HG02759 (cell line): Measurements from ENCODE around the gene GNB3.

Experiments used
- ATAC-seq: cut with Tn5 transposase; IDR thresholded peaks from one replicate; pipeline ENCODE4 v1.9.1; 2021; ENCODE audit warnings: mild to moderate bottlenecking, moderate library complexity; ENCODE audit not compliant: unreplicated experiment

GNB3 gene

GRCh38 chr12:6823182-6824084 lies 17.3 kb upstream of the GNB3 start:
- no peak for ATAC-seq

GRCh38 chr12:6824085-6824775 lies 16.5 kb upstream of the GNB3 start:
- no peak for ATAC-seq

- ATAC-seq: no peak
Observed at GRCh38 chr12:6824901-6825381, 15.8 kb upstream of the GNB3 start.

- peak; percentile 42 for ATAC-seq
Observed at GRCh38 chr12:6825398-6826124, 15.2 kb upstream of the GNB3 start.

GRCh38 chr12:6826125-6826733 lies 14.5 kb upstream of the GNB3 start:
- ATAC-seq: no peak

- ATAC-seq: no peak
Observed at GRCh38 chr12:6826734-6827436, 13.8 kb upstream of the GNB3 start.

- no peak for ATAC-seq
Observed at GRCh38 chr12:6827437-6827911, 13.3 kb upstream of the GNB3 start.

GRCh38 chr12:6827982-6828780 lies 12.5 kb upstream of the GNB3 start, which contains the start of gene P3H3:
TSS of gene P3H3 (plus strand) at chr12:6828407. CDS start at chr12:6828441, 34 bp downstream.
- ATAC-seq: peak; percentile 44

GRCh38 chr12:6828781-6829535 lies 11.8 kb upstream of the GNB3 start:
- peak; percentile 17 for ATAC-seq

- no peak for ATAC-seq
Observed at GRCh38 chr12:6829536-6830220, 11.0 kb upstream of the GNB3 start.

- ATAC-seq: no peak
Observed at GRCh38 chr12:6830286-6830890, 10.3 kb upstream of the GNB3 start.

- no peak for ATAC-seq
Observed at GRCh38 chr12:6830999-6831398, 9.7 kb upstream of the GNB3 start.

- ATAC-seq: no peak
Observed at GRCh38 chr12:6831450-6831995, 9.2 kb upstream of the GNB3 start.

- no peak for ATAC-seq
Observed at GRCh38 chr12:6832125-6832524, 8.6 kb upstream of the GNB3 start.

- ATAC-seq: no peak
Observed at GRCh38 chr12:6833189-6833890, 7.4 kb upstream of the GNB3 start.

GRCh38 chr12:6834254-6834653 lies 6.5 kb upstream of the GNB3 start:
- ATAC-seq: no peak

- no peak for ATAC-seq
Observed at GRCh38 chr12:6834873-6835272, 5.9 kb upstream of the GNB3 start.
